Measurements from ENCODE around the gene ZBTB7B.

ZBTB7B gene

DNA sequence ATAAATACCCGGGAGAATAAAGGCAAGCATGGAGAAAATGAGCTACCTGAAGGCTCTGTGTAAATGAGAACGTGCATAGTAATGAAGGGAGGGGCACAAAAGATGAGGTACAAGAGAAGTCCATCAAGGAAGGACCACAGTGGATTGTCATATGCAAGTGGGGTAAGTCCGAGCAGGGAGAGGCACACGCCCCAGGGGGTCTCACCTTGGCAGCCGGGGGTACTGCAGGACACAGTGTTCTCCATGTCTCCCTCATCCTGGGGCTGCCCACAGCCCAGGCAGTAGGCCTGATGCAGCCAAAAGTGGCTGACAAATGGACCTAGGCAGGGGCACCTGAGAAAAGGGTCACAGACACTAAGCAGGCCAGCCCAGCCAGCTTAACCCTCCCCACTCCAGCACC, 21.0 kb downstream of the ZBTB7B start:
- Histone ChIP-seq H3K4me1 (ENCODE audit: control insufficient read depth in 1 of 2, insufficient read depth in 2 of 2, low read length in 2 of 2) (no peaks in the 10 kb centered on the region), H3K27me3 (ENCODE audit: low read depth, low read length) (no peaks in the 10 kb centered on the region), H3K27ac (ENCODE audit: low read length) (no peak overlapping the region), H3K4me3 (ENCODE audit: low read depth in 1 of 2, low read length in 2 of 2) (no peak overlapping the region), H3K9me3 (ENCODE audit: control insufficient read depth in 1 of 2, low read length in 2 of 2) (no peaks in the 10 kb centered on the region), H3K36me3 (ENCODE audit: control insufficient read depth in 1 of 2, insufficient read depth in 2 of 2, low read length in 2 of 2) (no peaks in the 10 kb centered on the region)

DNA sequence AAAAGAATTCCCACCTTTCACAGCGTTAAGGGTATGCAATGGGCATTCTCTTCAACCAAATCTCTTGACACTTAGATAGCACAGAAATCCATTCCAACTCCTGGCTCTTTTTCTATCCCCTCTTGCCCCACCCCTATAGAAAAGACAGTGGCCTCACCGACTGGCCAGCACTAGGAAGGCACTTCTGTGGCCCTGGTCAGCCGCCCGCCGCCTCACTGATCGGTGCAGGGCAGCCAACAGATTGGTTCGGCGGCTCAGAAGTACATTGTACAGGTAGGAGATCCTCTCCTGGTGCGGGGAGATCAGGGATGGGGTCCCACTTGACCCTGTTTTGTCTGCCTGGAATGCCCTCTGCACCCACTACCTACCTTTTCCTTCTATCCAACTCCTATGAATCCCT, 21.7 kb downstream of the ZBTB7B start:
- H3K27me3 ChIP-seq (ENCODE audit: low read depth, low read length) = no peaks in the 10 kb centered on the region
- H3K4me3 ChIP-seq (ENCODE audit: low read depth in 1 of 2, low read length in 2 of 2) = no peak overlapping the region
- no peak overlapping the region for H3K27ac ChIP-seq (ENCODE audit: low read length)
- no peaks in the 10 kb centered on the region for H3K36me3 ChIP-seq (ENCODE audit: control insufficient read depth in 1 of 2, insufficient read depth in 2 of 2, low read length in 2 of 2)
- H3K9me3 ChIP-seq (ENCODE audit: control insufficient read depth in 1 of 2, low read length in 2 of 2) = no peaks in the 10 kb centered on the region
- no peaks in the 10 kb centered on the region for H3K4me1 ChIP-seq (ENCODE audit: control insufficient read depth in 1 of 2, insufficient read depth in 2 of 2, low read length in 2 of 2)

DNA sequence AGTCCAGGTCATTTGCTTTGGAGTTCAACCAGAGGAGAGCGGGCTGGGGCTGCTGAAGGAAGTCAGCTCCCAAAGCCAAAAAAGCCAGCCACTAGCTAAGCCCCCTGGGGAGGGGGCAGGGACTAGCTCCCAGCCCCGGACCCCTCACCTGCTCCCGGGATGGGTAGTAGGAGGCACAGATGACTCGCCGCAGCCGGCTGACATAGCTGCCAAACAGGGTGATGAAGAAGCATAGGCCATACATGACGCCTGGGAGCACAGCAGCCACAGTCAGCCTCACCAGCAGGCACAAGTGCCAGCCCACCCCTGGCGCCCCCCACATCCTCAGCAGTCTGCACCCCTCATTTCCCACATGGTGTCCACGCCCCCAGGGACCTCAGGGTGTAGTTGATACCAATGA, 23.6 kb downstream of the ZBTB7B start:
- Histone ChIP-seq H3K27ac (ENCODE audit: low read length) (no peak overlapping the region), H3K9me3 (ENCODE audit: control insufficient read depth in 1 of 2, low read length in 2 of 2) (no peaks in the 10 kb centered on the region), H3K4me1 (ENCODE audit: control insufficient read depth in 1 of 2, insufficient read depth in 2 of 2, low read length in 2 of 2) (no peaks in the 10 kb centered on the region), H3K27me3 (ENCODE audit: low read depth, low read length) (no peaks in the 10 kb centered on the region), H3K36me3 (ENCODE audit: control insufficient read depth in 1 of 2, insufficient read depth in 2 of 2, low read length in 2 of 2) (no peaks in the 10 kb centered on the region), H3K4me3 (ENCODE audit: low read depth in 1 of 2, low read length in 2 of 2) (no peak overlapping the region)

DNA sequence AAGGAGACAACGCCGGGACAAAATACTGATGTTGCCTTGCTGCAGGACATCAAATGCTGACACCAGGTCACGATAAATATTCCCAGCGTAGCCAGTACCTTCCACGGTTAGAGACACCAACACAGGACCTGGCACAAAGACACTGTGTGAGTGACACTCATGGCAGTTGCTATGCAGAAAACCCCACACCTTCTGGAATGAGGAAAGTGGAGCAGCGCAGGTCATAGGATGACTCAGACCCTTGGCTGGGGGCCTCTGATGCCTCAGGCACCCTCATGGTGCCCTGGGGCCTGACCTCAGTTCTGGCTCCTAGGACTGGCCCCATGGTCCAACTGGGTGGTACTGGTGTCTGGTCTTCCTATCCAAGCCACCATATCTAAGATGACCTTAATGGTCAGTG, 24.0 kb downstream of the ZBTB7B start:
- H3K4me3 ChIP-seq (ENCODE audit: low read depth in 1 of 2, low read length in 2 of 2) = no peak overlapping the region
- H3K9me3 ChIP-seq (ENCODE audit: control insufficient read depth in 1 of 2, low read length in 2 of 2) = no peaks in the 10 kb centered on the region
- H3K27ac ChIP-seq (ENCODE audit: low read length) = no peak overlapping the region
- H3K4me1 ChIP-seq (ENCODE audit: control insufficient read depth in 1 of 2, insufficient read depth in 2 of 2, low read length in 2 of 2) = no peaks in the 10 kb centered on the region
- no peaks in the 10 kb centered on the region for H3K36me3 ChIP-seq (ENCODE audit: control insufficient read depth in 1 of 2, insufficient read depth in 2 of 2, low read length in 2 of 2)
- no peaks in the 10 kb centered on the region for H3K27me3 ChIP-seq (ENCODE audit: low read depth, low read length)

DNA sequence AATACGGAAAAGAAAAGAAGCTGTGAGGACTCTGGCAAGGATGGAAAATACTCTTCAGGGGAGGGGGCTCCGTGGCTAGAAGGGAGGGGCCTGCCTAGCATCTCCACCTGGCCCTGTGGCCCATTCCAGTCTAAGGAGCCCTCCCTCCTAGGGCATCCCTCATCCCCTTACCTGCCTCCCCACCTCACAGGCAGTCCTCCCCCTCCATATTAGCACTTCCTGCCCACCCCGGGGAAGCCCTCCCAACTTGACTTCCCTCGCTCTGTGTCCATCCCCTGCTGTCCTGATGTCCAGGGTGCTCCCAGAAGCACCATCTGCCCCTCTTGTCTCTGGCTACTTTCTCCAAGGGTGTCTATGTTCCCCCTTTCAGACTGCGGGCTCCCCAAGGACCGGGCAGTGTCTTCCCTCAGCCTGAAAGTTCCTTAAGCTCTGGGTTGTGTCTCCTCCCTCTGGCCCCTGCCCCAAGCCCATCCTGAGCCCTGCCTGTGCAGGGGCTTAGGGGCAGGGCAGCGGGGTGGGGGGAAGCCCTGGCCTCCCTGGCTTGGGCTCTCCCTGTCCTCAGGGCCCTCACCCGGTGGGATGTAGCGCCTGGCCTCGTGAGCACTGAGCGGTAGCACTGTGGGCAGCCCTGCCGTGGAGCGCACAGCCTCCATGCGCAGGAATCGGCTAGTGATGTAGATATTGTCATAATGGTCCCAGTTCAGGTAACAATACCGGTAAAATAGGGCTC, 27.1 kb downstream of the ZBTB7B start:
- Histone ChIP-seq H3K4me3 (ENCODE audit: low read depth in 1 of 2, low read length in 2 of 2) (no peak overlapping the region), H3K27ac (ENCODE audit: low read length) (no peak overlapping the region), H3K36me3 (ENCODE audit: control insufficient read depth in 1 of 2, insufficient read depth in 2 of 2, low read length in 2 of 2) (no peaks in the 10 kb centered on the region), H3K27me3 (ENCODE audit: low read depth, low read length) (no peaks in the 10 kb centered on the region), H3K4me1 (ENCODE audit: control insufficient read depth in 1 of 2, insufficient read depth in 2 of 2, low read length in 2 of 2) (no peaks in the 10 kb centered on the region), H3K9me3 (ENCODE audit: control insufficient read depth in 1 of 2, low read length in 2 of 2) (no peaks in the 10 kb centered on the region)

DNA sequence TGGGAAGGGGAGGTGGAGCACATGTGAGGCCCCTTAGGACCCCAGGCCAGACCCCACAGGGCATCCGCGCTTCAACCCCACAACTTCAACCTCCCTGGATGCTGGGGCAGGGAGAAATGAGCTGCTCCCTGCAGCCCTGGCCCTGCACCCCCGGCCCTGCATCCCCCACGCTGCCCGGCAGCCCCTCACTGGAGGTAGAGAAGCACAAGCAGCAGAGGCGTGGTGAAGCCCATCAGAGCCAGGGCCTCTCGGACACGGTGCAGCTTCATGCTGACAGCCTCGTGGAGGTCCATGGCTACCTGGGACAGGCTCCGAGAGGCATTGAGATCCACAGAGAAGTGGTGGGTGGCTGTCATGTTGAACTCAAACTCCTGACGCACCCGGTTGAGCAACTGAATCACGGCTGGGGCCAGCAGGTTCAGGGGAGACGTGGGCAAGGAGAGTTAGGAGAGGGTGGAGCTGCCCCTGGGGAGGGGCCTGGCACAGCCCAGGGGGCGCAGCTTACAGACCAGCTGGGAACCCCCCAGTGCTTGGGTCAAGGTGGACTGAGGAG, 27.7 kb downstream of the ZBTB7B start:
- no peaks in the 10 kb centered on the region for H3K9me3 ChIP-seq (ENCODE audit: control insufficient read depth in 1 of 2, low read length in 2 of 2)
- no peaks in the 10 kb centered on the region for H3K27me3 ChIP-seq (ENCODE audit: low read depth, low read length)
- no peak overlapping the region for H3K27ac ChIP-seq (ENCODE audit: low read length)
- no peaks in the 10 kb centered on the region for H3K4me1 ChIP-seq (ENCODE audit: control insufficient read depth in 1 of 2, insufficient read depth in 2 of 2, low read length in 2 of 2)
- no peaks in the 10 kb centered on the region for H3K36me3 ChIP-seq (ENCODE audit: control insufficient read depth in 1 of 2, insufficient read depth in 2 of 2, low read length in 2 of 2)
- H3K4me3 ChIP-seq (ENCODE audit: low read depth in 1 of 2, low read length in 2 of 2) = no peak overlapping the region

DNA sequence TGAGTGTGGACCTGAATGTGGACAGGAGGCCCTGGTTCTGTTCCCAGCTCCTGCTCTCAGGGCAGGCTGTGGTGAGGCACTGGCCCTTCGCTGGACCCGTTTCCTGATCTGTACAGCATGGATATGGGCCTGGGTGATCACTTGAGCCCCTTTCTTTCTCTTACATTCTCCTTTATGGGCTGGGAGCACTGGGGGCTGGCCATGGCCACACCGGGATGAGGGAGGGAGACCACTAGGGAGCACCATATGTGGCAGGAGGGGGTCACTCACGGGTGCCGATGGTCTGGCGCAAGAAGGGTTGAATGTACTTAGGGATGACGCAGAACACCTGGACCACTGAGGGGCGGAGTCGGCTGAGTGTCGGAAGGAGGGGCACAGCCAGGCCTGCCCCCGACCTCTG, 28.3 kb downstream of the ZBTB7B start:
- H3K4me3 ChIP-seq (ENCODE audit: low read depth in 1 of 2, low read length in 2 of 2) = no peak overlapping the region
- no peaks in the 10 kb centered on the region for H3K27me3 ChIP-seq (ENCODE audit: low read depth, low read length)
- no peaks in the 10 kb centered on the region for H3K4me1 ChIP-seq (ENCODE audit: control insufficient read depth in 1 of 2, insufficient read depth in 2 of 2, low read length in 2 of 2)
- H3K36me3 ChIP-seq (ENCODE audit: control insufficient read depth in 1 of 2, insufficient read depth in 2 of 2, low read length in 2 of 2) = no peaks in the 10 kb centered on the region
- H3K9me3 ChIP-seq (ENCODE audit: control insufficient read depth in 1 of 2, low read length in 2 of 2) = no peaks in the 10 kb centered on the region
- H3K27ac ChIP-seq (ENCODE audit: low read length) = no peak overlapping the region

DNA sequence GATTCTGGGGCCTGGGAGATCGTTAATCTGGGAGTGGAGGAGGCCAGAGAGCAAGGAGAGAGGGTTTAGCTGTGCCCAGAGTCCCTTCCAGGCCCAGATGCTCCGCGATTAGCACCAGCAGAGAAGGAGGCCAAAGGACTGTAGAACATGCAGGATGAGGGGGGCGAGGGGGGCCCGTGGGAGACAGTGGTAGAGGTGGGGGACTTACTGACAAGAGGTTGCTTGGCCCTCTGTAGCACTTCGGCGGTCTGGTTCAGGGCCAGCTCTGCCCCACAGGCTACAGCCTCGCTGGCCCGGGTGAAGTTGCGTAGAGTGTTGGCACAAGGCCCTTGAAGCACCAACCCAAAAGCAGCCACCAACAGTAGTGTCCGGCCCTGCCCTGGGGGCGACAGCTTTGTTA, 30.3 kb downstream of the ZBTB7B start:
- peaks cover 0 to 2% of the 10 kb centered on the region in 2 donors for H3K4me1 ChIP-seq (ENCODE audit: control insufficient read depth in 1 of 2, insufficient read depth in 2 of 2, low read length in 2 of 2)
- H3K4me3 ChIP-seq (ENCODE audit: low read depth in 1 of 2, low read length in 2 of 2) = no peak overlapping the region
- H3K36me3 ChIP-seq (ENCODE audit: control insufficient read depth in 1 of 2, insufficient read depth in 2 of 2, low read length in 2 of 2) = no peaks in the 10 kb centered on the region
- H3K27ac ChIP-seq (ENCODE audit: low read length) = no peak overlapping the region
- H3K9me3 ChIP-seq (ENCODE audit: control insufficient read depth in 1 of 2, low read length in 2 of 2) = no peaks in the 10 kb centered on the region
- no peaks in the 10 kb centered on the region for H3K27me3 ChIP-seq (ENCODE audit: low read depth, low read length)

DNA sequence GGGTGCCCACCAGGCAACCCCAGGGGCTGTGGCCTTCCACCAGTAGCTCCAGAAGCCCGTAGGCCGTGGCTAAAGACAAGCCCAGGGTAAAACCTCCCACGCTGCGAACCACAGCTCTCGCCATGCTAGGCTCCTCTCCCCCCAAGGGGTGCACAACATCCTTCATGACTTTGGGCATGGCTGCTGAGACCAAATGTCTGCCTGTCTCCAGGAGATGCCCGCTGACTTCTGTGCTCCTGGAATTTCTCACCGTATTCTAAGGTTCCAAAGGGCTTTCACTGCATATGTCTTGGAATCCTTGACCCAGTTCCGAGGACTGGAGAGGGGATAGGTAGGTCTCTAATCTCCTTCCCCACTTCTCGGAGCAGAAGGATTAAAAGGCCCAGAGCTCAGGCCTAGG, 30.9 kb downstream of the ZBTB7B start, which contains the start of the genes DCST1 and DCST2:
Gene DCST1, plus strand, starts transcription at position 301 of the 400 bp plus-strand sequence. CDS start 213 bp downstream, outside the sequence.
Gene DCST2, minus strand, starts transcription at position 258 of the 400 bp plus-strand sequence. Its CDS starts 80 bp downstream, at position 178.
- no peaks in the 10 kb centered on the region for H3K36me3 ChIP-seq (ENCODE audit: control insufficient read depth in 1 of 2, insufficient read depth in 2 of 2, low read length in 2 of 2)

DNA sequence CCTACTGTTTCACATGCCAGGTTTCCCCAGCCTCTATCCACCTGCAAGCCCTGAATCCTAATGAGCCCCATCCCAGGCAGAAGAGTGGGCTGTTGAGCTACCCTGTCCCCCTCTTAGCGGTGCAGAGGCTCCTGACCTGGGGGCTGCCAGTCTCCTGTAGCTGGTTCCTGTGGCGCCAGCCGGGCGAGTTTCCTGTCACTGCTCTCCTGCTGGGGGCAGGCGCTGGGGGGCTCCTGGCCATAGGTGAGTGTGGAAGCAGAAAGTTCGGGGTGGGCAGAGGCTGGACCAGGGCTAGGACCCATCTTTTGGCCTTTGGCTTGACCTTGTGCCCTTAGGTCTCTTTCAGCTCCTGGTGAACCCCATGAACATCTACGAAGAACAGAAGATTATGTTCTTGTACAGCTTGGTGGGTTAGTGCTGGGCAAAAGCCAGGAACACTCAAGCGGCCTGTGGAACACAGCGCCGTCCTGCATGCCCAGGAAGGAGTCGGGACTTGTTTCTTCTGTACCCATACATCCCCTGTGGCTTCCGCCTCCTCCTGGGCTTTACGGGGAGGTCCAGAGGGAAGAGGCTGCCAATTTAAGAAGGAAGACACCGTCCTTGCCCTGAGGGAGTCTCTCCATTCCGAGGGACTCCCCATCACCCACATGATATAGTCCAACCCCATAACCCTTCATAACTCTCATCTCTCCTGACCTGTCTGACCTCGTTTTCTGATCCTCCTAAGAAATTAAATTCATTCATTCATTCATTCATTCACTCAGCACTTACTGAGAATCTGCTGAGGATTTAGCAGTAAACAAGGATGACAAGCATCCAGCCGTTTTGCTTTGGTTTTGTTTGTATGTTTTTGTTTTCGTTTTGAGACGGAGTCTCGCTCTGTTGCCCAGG, 32.0 kb downstream of the ZBTB7B start:
- Histone ChIP-seq H3K36me3 (ENCODE audit: control insufficient read depth in 1 of 2, insufficient read depth in 2 of 2, low read length in 2 of 2) (no peaks in the 10 kb centered on the region), H3K4me3 (ENCODE audit: low read depth in 1 of 2, low read length in 2 of 2) (no peak overlapping the region), H3K4me1 (ENCODE audit: control insufficient read depth in 1 of 2, insufficient read depth in 2 of 2, low read length in 2 of 2) (peaks cover 0 to 8% of the 10 kb centered on the region in 2 donors), H3K27ac (ENCODE audit: low read length) (no peak overlapping the region), H3K27me3 (ENCODE audit: low read depth, low read length) (no peaks in the 10 kb centered on the region), H3K9me3 (ENCODE audit: control insufficient read depth in 1 of 2, low read length in 2 of 2) (no peaks in the 10 kb centered on the region)

More for the DNA sequence above, 30.9 kb downstream of the ZBTB7B start, which contains the start of the genes DCST1 and DCST2:
- Histone ChIP-seq H3K4me3 (ENCODE audit: low read depth in 1 of 2, low read length in 2 of 2) (no peak within 1 kb of the TSS), H3K27me3 (ENCODE audit: low read depth, low read length) (no peaks in the 10 kb centered on the region), H3K27ac (ENCODE audit: low read length) (no peak within 1 kb of the TSS), H3K4me1 (ENCODE audit: control insufficient read depth in 1 of 2, insufficient read depth in 2 of 2, low read length in 2 of 2) (peaks cover 0 to 8% of the 10 kb centered on the region in 2 donors), H3K9me3 (ENCODE audit: control insufficient read depth in 1 of 2, low read length in 2 of 2) (no peaks in the 10 kb centered on the region)

DNA sequence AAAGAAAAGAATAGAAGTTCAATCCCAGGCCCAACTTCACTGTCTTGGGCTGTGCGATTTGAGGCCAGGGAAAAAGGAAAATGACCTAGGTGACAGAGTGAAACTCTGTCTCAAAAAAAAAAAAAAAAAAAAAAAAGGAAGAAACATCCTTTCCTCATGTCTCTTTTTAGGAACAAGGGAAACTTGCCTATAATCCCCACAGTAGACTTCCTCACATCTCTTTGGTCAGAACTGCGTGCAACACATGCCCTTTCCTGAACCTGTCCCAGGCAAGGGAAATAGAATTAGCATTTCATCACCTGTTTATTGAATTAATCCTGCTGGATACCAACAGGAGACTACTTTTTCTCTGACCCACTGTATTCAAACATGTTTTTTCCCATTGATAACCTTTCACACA, 33.3 kb downstream of the ZBTB7B start:
- Histone ChIP-seq H3K4me1 (ENCODE audit: control insufficient read depth in 1 of 2, insufficient read depth in 2 of 2, low read length in 2 of 2) (peaks cover 0 to 8% of the 10 kb centered on the region in 2 donors), H3K27ac (ENCODE audit: low read length) (no peak overlapping the region), H3K4me3 (ENCODE audit: low read depth in 1 of 2, low read length in 2 of 2) (no peak overlapping the region), H3K9me3 (ENCODE audit: control insufficient read depth in 1 of 2, low read length in 2 of 2) (no peaks in the 10 kb centered on the region), H3K36me3 (ENCODE audit: control insufficient read depth in 1 of 2, insufficient read depth in 2 of 2, low read length in 2 of 2) (no peaks in the 10 kb centered on the region), H3K27me3 (ENCODE audit: low read depth, low read length) (no peaks in the 10 kb centered on the region)
